Measurements from ENCODE around the gene NCAPG2. TPM values are rescaled to one million over a fixed set of nuclear protein-coding genes. Genes with fewer than 3 reads are reported as not detected.

NCAPG2 gene
- polyA plus RNA-seq, 2 of the 4 experiments (the other 2 are of a cell fraction): 53.8 to 63.0 TPM

GRCh38 chr7:158646766-158647474, 57.7 kb downstream of the NCAPG2 start:
- 66% methylated on average over 7 of the region's 7 CpGs for WGBS (ENCODE audit: missing lambda C conversion rate)
- no peak overlapping the region for H3K4me3 ChIP-seq
- H3K4me1 ChIP-seq: peaks cover 17% of the 10 kb centered on the region
- no peak for TF ChIP-seq CBX8 (IDR thresholded peaks at IDR 0.05)
- TF ChIP-seq SMC3 (IDR thresholded peaks at IDR 0.05): 0 out of 3 replicates have a peak, but pooled peaks have one; percentile 23
- TF ChIP-seq, protein P1, sequence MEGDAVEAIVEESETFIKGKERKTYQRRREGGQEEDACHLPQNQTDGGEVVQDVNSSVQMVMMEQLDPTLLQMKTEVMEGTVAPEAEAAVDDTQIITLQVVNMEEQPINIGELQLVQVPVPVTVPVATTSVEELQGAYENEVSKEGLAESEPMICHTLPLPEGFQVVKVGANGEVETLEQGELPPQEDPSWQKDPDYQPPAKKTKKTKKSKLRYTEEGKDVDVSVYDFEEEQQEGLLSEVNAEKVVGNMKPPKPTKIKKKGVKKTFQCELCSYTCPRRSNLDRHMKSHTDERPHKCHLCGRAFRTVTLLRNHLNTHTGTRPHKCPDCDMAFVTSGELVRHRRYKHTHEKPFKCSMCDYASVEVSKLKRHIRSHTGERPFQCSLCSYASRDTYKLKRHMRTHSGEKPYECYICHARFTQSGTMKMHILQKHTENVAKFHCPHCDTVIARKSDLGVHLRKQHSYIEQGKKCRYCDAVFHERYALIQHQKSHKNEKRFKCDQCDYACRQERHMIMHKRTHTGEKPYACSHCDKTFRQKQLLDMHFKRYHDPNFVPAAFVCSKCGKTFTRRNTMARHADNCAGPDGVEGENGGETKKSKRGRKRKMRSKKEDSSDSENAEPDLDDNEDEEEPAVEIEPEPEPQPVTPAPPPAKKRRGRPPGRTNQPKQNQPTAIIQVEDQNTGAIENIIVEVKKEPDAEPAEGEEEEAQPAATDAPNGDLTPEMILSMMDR (IDR thresholded peaks at IDR 0.05): peak; percentile 50
- TF ChIP-seq POLR2AphosphoS2 (conservative IDR thresholded peaks at IDR 0.05; ENCODE audit: low read length): no peak
- TF ChIP-seq RAD21 (conservative IDR thresholded peaks at IDR 0.05 in 1 of 2, IDR thresholded peaks at IDR 0.05 in 1 of 2): 0 out of 5 replicates have a peak, but pooled peaks of 1 of the 2 experiments have one; percentile 12
- no peak for FAIRE-seq
- POLR2A ChIA-PET: no interaction called here
- no peak overlapping the region for H3K27ac ChIP-seq
- ATAC-seq: peak; percentile 43 to 71; a peak in 3 of 6 replicates
- no peak overlapping the region for H3K4me2 ChIP-seq
- CTCF ChIA-PET: interaction anchor here (0.6 to 1.6 kb wide), 8 partner anchors 9 to 237 kb away, joined by 3 to 7 read pairs (median 3); no protein-coding TSS in a partner anchor
- DNase-seq (ENCODE audit: low read depth in 1 of 2, low spot score in 1 of 2): peak in 1 of 2 experiments; percentile 35
- H3K9me3 ChIP-seq: no peaks in the 10 kb centered on the region

- FAIRE-seq (no peak), ATAC-seq (no peak), DNase-seq (ENCODE audit: low read depth in 1 of 2, low spot score in 1 of 2) (no peak)
- TF ChIP-seq, protein P1 (IDR thresholded peaks at IDR 0.05): no peak
- TF ChIP-seq FOSL2 (IDR thresholded peaks at IDR 0.05) (no peak), FOSL2 (CRISPR knock-in tag; IDR thresholded peaks at IDR 0.05) (peak; percentile 35; the same call in 1 of the 2 replicates)
- Histone ChIP-seq H3K4me3 (no peak overlapping the region), H3K4me2 (no peak overlapping the region), H3K27ac (no peak overlapping the region), H3K4me1 (peaks cover 17% of the 10 kb centered on the region), H3K9me3 (no peaks in the 10 kb centered on the region)
- WGBS (ENCODE audit: missing lambda C conversion rate): 91% methylated on average over 4 of the region's 4 CpGs
- ChIA-PET CTCF (interaction anchor here (0.6 to 1.3 kb wide), 2 partner anchors 53 to 236 kb away, joined by 3 to 7 read pairs; no protein-coding TSS in a partner anchor), POLR2A (no interaction called here)
These were observed 58.8 kb downstream of the NCAPG2 start for GRCh38 chr7:158645842-158646241.

DNA sequence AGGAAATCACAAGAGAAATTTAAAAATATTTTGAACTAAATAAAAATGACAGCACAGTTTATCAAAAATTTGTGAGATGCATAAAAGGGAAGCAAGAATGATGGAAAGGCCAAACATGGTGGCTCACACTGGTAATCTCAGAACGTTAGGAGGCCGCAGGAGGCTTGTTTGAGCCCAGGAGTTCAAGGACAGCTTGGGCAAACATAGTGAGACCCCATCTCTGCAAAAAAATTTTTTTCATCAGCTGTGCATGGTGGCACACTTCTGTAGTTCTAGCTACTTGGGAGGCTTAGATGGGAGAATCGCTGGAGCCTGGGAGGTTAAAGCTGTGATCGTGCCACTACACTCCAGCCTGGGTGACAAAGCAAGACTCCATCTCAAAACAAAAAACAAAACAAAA, 62.5 kb downstream of the NCAPG2 start:
- POLR2A ChIA-PET: no interaction called here
- ATAC-seq: no peak

More for the DNA sequence above, 62.5 kb downstream of the NCAPG2 start:
- 94% methylated on average over 4 of the region's 4 CpGs for WGBS (ENCODE audit: missing lambda C conversion rate)
- CTCF ChIA-PET: no interaction called here
- TF ChIP-seq HOXB5 (CRISPR knock-in tag; IDR thresholded peaks at IDR 0.05) (no peak), POLR2A (IDR thresholded peaks at IDR 0.05; ENCODE audit: low read length) (no peak), KDM1A (IDR thresholded peaks at IDR 0.05; ENCODE audit: low read depth) (no peak), USF2 (IDR thresholded peaks at IDR 0.05) (no peak), RNF2 (IDR thresholded peaks at IDR 0.05; ENCODE audit: borderline replicate concordance, low read depth) (no peak), BCL3 (IDR thresholded peaks at IDR 0.05) (no peak), HDAC2 (IDR thresholded peaks at IDR 0.05) (no peak), CHD2 (IDR thresholded peaks at IDR 0.05; ENCODE audit: low read length, partially characterized antibody) (no peak), E2F6 (IDR thresholded peaks at IDR 0.05; ENCODE audit: borderline replicate concordance, low read depth) (no peak), EHMT2 (IDR thresholded peaks at IDR 0.05; ENCODE audit: low read depth) (no peak), NPAS2 (CRISPR knock-in tag; IDR thresholded peaks at IDR 0.05; ENCODE audit: borderline replicate concordance) (no peak), SMC3 (IDR thresholded peaks at IDR 0.05) (no peak), REST (IDR thresholded peaks at IDR 0.05) (no peak)
- no peaks in the 10 kb centered on the region for H3K9me3 ChIP-seq
- no peaks in the 10 kb centered on the region for H3K4me1 ChIP-seq
- no peak overlapping the region for H3K27ac ChIP-seq
- DNase-seq (ENCODE audit: low read depth in 1 of 2, low spot score in 1 of 2) (no peak), FAIRE-seq (no peak)
- H3K4me2 ChIP-seq: no peak overlapping the region
- no peak overlapping the region for H3K4me3 ChIP-seq
